GM18951 (cell line): ENCODE measurements around the gene DYNLL2.
"Not testable (repeated sequence)": the region's sequence is repeated elsewhere in the genome, so short reads cannot be mapped to it uniquely, and the experiment has no call there.

Experiments used
- POLR2A ChIP-seq: IDR thresholded peaks from 4 replicates; pipeline ENCODE4 v1.6.1; 2011; ENCODE audit warnings: mild to moderate bottlenecking; ENCODE audit not compliant: insufficient read length, insufficient read depth; ENCODE audit errors: extremely low read depth
- in situ Hi-C: fragments of 300-500 bp; cut with MboI; formaldehyde crosslinking; loops from one replicate; pipeline ENCODE4 v1.12.0; 2022; ENCODE audit warnings: low sequenced_read_pairs, mixed read lengths, inconsistent platforms; ENCODE audit not compliant: unreplicated experiment

The DYNLL2 gene

DNA sequence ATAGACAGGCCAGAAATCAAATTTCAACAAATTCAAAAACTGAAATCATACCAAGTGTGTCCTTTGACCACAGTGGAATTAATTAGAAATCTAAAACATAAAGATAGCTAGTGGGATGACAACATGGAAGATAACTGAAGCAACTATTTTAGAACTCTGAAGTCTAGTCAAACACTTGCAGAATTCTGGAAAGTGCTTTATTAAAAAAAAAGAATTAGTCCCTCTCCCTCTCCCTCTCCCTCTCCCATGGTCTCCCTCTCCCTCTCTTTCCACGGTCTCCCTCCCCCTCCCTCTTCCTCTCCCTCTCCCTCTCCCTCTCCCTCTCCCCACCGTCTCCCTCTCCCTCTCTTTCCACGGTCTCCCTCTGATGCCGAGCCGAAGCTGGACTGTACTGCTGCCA, 58.3 kb downstream of the DYNLL2 start:
- TF ChIP-seq POLR2A: no peak
- in situ Hi-C loops: no loop called here

DNA sequence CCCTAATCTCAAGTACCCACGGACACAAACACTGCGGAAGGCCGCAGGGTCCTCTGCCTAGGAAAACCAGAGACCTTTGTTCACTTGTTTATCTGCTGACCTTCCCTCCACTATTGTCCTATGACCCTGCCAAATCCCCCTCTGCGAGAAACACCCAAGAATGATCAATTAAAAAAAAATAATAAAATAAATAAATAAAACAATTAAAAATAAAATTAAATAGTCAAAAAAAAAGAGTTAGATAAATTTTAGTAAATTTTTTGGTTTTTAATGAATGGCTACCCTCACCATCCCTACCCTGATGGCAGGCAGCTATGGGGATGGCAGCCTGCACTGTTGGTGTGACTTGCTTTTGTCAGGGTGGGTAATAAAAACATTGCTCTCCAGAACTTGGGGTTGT, 60.1 kb downstream of the DYNLL2 start:
- in situ Hi-C loops: not testable (repeated sequence)

DNA sequence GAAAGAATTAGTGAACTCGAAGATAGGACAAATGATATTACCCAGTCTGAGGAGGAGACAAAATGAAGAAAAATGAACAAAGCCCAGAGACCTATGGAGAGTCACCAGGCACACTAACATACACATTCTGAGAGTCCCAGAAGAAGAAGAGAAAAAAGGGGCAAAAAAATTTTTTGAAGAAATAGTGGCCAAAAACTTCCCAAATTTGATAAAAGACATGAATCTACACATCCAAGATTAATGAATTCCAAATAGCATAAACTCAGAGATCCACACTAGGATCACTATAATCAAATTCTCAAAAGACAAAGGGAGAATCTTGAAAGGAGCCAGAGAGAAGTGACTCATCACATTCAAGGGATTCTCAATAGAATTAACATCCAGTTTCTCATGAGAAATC, 61.6 kb downstream of the DYNLL2 start:
- no peak for TF ChIP-seq POLR2A
- in situ Hi-C loops: no loop called here
